Stimulated activated CD4-positive, alpha-beta T cell treated with anti-CD3 and anti-CD28 coated beads, TNF-alpha, amount 100 ng/mL, for 4 hours (primary cell): ENCODE results near the gene CTNNA1.
"Not testable (repeated sequence)": the region's sequence is repeated elsewhere in the genome, so short reads cannot be mapped to it uniquely, and the experiment has no call there.

Experiments
- DNase-seq, 3 experiments: peaks; one replicate each; pipeline ENCODE4 v3.0.0-alpha.2; 2020; ENCODE audit warnings: low read depth in 3 of 3

Gene CTNNA1, protein sequence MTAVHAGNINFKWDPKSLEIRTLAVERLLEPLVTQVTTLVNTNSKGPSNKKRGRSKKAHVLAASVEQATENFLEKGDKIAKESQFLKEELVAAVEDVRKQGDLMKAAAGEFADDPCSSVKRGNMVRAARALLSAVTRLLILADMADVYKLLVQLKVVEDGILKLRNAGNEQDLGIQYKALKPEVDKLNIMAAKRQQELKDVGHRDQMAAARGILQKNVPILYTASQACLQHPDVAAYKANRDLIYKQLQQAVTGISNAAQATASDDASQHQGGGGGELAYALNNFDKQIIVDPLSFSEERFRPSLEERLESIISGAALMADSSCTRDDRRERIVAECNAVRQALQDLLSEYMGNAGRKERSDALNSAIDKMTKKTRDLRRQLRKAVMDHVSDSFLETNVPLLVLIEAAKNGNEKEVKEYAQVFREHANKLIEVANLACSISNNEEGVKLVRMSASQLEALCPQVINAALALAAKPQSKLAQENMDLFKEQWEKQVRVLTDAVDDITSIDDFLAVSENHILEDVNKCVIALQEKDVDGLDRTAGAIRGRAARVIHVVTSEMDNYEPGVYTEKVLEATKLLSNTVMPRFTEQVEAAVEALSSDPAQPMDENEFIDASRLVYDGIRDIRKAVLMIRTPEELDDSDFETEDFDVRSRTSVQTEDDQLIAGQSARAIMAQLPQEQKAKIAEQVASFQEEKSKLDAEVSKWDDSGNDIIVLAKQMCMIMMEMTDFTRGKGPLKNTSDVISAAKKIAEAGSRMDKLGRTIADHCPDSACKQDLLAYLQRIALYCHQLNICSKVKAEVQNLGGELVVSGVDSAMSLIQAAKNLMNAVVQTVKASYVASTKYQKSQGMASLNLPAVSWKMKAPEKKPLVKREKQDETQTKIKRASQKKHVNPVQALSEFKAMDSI

DNA sequence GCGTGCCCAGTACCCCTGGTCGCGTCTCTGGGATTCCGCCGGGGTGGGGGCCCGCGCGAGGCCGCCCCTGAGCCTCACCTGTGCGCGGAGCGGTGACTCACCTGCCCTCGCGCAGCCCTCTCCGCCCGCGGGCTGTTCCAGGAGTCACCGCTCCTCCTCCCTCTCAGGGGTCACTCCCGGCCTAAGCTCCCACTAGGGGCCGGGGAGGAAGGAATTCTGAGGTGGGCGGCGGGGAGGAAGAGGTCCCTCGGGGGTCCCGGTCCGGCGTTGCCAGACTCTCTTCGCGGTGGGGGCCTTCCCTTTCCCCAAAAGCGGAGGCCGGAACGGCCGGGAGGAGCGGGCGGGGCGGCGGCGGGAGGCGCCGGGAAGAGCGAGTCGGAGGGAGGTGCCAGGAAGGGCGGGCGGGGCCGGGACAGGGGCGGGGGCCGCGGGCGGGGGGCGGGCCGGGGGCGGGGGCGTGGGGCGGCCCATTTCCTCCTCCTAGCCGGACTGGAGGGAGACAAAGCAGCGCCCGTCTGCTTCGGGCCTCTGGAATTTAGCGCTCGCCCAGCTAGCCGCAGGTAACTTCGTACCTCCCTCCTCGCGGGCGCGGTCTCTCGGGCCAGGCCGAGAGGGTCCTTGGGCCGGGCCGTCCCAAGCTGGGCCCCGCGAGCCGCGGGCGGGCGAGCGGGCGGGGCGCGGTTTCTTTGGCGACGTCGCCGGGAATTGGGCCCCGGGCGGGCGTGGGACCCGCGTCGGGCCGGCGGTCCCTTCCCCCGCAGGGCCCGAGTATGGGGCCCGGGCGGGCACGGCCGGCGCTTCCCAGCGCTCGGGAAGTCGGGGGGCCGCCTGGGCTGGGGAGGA, at the start of gene CTNNA1:
CTNNA1 (plus strand) TSS at position 475 of the 843 bp plus-strand sequence. CDS start 28,500 bp downstream, outside the sequence.
- DNase-seq = peak; percentile 35 to 44 (median 42)

DNA sequence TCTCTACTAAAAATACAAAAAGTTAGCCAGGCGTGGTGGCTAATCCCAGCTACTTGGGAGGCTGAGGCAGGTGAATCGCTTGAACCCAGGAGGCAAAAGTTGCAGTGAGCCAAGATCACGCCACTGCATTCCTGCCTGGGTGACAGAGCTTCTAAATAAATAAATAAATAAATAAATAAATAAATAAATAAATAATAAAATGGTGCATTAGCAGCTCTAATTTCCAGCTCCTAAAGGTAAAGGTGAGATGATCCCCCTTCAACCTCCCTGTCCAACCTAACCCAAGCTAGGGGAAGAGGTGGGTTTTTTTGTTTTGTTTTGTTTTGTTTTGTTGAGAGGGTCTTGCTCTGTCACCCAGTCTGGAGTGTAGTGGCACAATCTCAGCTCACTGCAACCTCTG, 49.4 kb upstream of the CTNNA1 start:
- DNase-seq = not testable (repeated sequence)

DNA sequence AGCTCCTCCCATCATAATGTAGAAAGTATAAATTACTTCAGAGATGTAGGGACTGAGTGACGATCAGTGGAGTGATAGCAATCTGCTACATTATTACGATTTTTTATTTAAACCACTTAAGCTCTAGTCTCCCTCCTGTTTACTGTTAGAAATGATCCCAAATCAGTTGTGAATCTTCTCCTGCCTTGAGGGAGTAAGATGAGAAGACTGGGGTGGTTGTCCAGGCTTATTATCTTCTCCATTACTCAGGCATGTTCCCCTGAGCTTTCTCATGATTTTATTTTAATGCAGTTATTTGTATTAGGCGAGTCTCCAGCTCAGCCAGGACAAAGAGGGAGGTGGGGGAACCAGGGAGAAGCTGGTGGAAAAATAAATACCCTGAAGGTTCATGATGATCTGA, 48.2 kb upstream of the CTNNA1 start:
- no peak for DNase-seq

DNA sequence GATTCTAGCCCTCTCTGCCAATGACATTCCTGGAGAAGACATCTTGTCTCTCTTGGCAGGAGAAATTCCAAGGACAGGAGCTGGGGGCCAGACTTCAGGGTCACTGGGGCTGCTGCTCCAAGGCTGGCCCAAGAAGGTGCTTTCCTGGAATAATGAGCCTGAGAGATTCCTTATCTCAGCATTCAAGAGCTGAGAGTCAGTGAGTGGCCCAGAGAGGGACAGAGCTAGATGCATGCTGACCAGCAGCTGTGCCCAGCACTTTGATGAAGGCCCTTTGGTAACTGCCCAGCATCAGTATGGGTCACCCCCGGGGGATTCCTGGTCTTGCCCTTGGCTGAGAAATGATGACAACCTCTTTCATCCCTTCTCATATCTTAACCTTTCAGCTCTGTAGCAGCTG, 47.7 kb upstream of the CTNNA1 start:
- DNase-seq = no peak

DNA sequence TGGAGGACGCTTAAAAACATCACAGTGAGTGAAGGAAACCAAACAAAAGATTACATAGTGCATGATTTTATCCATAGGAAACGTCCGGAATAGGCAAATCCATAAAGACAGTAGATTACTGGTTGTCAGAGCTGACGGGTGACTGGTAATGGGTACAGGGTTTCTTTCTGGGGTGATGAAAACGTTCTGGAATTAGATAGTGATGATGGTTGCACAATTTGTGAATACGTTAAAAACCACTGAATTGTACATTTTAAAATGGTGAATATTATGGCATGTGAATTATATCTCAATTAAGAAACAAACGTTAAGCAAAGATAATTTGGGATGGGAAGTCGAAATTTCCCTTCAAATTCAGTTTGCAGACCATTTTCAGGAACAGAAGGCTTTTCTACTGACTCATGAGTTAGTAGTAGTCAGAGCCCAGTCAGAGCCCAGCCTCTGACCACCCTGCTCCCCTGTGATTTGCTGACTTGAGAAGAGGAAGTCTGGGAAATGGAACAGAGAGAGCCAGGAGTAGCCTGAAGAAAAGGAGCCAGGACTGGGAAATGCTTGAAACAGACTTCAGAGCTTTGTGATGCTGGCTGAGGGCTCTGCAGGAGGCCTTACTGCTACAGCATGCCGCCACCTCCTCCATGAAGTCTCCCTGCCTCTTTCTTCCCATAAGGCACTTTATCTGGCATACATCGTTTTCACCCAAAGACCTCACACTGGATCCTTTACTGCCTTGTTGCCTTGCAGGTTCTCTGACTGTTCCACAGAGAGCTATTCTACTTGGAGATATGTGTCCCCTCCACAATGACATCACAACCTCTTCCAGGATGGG, 46.4 kb upstream of the CTNNA1 start:
- no peak for DNase-seq

DNA sequence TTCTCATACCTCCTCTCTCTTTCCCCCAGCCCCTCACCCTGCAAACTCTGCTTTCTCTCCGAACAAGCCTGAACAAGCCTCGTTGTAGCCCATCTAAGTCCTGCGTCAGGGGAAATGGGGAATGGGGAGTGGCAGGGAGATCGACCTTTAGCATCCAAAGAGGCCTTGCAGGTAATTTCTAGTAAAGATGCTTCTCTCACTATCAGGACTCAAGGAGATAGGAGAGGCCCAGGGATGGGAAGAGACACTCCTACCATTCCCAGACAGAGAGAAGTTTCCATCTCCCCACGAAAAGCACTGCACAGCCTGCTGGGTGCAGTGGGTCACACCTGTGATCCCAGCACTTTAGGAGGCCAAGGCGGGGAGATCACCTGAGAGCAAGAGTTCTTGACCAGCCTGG, 44.4 kb upstream of the CTNNA1 start:
- DNase-seq = no peak

DNA sequence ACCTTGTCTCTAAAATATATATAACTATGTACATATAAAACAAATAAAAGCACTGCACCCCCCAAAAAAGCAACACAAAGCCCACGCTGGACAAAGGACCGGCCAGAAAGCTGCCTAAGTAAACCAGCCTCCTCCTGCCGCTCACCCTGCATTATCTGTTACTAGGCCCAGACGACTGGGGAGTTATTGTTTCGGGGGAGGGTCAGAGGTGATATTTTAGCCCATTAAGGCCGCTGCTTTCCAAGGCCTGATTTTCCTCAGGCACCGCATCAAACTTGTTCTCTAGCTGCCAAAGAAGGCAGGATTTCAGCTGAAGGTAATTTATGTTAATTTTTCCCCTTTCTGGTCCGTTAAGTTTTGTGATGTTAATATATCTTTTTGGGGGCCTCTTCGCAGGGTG, 44.0 kb upstream of the CTNNA1 start:
- no peak for DNase-seq

DNA sequence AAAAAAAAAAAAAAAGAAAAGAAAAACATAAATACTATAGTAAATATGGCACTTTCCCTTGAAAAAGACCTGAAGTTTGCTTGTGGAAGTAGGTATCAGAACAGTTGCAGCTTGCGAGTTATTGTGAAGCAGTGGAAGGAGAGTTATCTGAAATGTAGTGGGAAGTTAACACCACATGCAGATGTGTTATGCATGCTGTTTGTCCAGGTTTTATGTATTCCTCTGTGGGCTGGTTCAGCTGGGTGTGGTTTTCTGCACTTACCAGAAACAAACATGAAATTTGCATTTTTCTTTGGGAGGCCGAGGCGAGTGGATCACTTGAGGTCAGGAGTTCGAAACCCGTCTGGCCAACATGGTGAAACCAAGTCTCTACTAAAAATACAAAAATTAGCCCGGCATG, 42.1 kb upstream of the CTNNA1 start:
- DNase-seq = no peak

DNA sequence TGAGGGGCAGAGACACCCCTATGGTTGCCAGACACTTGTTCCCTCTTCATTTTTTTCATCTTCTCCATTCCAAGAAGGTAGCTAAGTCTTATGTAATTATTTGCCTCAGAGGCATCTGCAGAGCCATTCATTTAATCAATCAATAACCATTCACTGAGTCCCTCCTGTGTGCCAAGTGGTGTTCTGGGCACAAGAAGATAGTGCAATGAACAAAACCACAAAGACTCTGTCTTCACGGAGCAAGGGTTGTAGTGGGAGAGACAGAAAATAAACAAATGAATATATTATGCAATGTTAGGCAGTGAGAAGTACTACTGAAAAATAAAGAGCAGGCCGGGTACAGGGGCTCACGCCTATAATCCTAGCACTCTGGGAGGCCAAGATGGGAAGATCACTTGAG, 41.4 kb upstream of the CTNNA1 start:
- no peak for DNase-seq

DNA sequence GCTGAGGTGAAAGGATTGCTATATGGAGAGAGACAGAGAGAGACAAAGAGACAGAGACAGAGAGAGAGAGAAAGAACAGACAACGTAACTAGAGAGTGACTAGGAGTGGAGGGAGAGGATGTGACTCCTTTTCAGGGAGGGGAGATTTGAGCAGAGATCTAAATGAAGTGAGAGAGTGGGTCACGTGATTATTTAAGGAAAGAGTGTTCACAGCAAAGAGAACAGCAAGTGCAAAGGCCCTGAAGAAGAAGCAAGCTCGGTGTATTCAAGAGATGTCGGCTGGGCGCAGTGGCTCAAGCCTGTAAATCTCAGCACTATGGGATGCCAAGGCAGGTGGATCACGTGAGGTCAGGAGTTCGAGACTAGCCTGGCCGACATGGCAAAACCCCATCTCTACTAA, 40.9 kb upstream of the CTNNA1 start:
- no peak for DNase-seq

DNA sequence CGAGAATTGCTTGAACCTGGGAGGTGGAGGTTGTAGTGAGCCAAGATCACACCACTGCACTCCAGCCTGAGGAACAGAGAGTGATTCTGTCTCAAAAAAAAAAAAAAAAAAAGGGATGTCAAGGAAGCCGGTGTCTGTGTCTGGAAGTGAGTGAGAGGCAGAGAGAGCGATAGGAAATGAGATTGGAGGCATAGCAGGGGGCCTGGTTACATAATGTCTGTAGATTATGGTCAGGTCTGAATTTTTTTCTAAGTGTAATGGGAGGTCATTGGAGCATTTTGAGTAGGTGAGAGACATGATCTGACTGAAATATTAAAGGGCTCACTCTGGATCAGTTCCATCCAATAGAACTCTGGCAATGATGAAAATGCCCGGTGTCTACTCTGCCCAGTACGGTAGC, 40.4 kb upstream of the CTNNA1 start:
- no peak for DNase-seq

DNA sequence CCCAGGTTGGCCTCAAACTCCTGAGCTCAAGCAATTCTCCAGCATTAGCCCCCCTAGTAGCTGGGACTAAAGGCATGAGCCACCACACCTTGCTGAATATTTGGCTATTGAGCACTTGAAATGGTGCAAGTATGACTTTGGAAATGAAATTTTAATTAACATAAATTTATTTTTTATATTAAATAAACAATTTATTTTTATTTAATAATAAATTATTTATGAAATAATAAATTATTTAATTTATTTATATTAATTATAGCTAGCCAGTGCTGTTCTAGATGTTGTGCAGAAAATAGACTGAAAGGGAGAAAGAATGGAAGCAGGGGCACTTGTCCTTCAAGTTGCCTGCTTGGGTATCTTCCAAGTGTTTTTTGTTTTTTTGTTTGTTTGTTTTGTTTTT, 40.0 kb upstream of the CTNNA1 start:
- DNase-seq = no peak

DNA sequence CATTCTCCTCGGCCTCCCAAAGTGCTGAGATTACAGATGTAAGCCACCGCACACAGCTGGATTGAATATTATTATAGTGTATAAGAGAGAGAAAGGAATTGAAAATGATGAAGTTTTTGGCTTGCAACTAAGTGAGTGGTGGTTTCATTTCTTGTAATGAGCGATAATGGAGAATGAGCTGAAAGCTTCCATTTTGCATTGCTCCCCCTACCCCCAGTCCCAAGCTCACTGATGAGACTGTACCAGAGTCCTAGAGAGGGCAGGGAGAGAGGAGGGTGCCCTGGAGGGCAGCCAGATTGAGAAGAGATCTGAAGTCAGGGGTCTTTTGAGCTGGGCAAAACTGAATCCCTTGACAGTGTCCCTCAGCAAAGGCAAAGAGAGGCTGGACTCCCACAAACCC, 38.5 kb upstream of the CTNNA1 start:
- DNase-seq = no peak

DNA sequence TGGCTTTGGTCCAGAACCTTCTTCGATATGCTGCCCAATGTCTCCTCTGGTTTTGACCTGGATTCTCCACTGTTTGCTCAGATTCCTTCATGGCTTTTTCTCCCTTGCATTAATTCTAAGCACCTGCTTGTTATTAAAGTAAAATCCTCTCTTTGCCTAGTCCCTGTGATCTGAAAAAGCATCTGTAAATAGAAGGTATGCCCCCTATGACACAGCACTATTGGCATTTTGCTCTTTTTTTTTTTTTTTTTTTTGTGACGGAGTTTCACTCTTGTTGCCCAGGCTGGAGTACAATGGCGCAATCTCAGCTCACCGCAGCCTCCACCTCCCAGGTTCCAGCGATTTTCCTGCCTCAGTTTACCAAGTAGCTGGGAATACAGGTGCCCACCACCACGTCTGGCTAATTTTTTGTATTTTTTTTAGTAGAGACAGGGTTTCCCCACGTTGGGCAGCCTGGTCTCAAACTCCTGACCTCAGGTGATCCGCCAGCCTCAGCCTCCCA, 37.2 kb upstream of the CTNNA1 start:
- not testable (repeated sequence) for DNase-seq

DNA sequence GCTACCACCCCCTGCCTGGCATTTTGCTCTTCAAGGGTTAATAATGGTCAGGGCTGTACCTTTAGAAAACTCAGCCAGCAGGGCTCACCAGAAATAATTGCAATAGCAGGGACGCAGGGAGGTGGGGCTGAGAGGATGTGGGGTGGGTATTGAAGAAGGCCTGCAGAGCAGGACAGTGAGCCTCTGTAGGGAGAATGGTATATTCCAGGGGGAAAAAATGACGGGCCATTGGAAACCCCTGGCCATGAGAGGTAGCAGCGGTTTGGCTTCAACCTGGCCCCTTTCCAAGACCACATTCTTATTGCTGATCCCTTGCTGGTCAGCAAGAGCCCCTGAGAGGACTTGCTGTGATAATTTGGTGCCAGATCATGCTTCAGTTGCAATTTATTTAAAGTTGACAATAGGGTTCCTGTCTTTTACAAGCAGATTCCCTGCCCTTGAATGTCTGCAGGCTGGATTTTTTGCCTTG, 36.7 kb upstream of the CTNNA1 start:
- DNase-seq = no peak

DNA sequence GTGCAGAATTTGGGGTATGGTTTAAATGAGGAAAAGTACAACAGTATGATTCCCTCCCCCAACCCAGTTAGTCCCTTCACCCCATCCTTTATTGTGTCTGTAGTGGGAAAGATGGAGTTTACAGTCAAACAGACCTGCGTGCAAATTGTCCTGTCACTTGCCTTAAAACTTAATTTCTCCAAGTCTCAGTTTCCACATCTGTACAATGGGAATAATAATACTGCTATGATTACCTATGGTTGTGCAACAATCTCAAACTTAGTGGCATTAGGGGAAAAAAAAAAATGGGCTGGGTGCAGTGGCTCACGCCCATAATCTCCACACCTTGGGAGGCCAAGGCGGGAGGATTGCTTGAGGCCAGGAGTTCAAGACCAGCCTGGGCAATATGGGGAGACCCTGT, 35.8 kb upstream of the CTNNA1 start:
- DNase-seq = no peak

DNA sequence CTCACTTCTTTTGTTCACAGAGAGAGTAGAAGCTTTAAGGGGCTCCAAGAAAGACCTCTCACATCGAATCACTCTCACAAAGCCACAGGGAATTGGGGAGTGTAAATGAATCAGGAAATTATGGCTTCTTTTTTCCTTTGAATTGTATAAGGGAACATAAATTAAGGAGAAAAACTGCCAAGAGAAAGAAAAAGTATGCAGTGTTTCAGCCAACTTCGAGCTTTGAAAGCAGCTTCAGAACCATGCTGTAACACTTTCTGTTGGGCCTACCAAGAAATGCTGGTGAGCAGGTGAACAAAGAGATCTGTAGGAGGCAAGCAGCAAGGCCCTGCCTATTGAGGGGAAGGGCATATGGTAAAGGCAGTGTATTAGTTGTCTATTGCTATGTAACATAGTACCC, 33.4 kb upstream of the CTNNA1 start:
- DNase-seq = no peak

DNA sequence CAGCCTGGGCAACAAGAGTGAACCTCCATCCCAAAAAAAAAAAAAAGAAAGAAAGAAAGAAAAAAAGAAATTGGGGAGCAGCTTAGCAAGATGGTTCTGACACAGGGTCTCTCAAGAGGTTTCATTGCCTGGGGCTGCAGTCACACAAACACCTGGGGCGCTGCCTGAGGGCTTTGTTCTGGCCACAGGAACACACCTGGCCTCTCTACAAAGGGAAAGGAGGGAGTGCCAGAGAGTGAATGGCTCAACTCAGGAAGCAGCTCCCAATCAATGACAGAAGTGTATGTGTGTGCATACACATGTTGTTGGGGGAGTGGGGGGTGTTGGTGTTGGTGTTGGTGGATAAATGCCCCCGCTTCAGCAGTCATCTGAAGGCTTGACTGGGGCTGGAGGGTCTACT, 32.4 kb upstream of the CTNNA1 start:
- no peak for DNase-seq

DNA sequence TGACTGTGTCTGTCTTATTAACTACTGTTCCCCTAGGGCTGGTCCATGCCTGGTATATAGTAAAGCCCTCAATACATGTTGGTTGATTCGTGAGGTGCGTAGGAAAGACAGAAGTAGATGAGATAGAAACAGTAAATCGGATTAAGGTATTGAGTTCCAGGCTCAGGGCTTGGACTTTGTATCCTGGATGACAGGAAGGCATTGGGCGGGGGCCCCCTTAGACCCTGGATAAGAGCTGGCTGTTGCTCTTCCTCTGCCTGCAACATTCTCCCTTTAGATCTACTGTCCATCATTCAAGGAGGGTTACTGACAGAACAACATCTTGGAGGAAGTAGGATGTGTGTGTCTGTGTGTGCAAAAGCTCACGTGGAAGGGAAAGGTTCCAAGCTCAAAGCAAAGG, 31.2 kb upstream of the CTNNA1 start:
- no peak for DNase-seq

DNA sequence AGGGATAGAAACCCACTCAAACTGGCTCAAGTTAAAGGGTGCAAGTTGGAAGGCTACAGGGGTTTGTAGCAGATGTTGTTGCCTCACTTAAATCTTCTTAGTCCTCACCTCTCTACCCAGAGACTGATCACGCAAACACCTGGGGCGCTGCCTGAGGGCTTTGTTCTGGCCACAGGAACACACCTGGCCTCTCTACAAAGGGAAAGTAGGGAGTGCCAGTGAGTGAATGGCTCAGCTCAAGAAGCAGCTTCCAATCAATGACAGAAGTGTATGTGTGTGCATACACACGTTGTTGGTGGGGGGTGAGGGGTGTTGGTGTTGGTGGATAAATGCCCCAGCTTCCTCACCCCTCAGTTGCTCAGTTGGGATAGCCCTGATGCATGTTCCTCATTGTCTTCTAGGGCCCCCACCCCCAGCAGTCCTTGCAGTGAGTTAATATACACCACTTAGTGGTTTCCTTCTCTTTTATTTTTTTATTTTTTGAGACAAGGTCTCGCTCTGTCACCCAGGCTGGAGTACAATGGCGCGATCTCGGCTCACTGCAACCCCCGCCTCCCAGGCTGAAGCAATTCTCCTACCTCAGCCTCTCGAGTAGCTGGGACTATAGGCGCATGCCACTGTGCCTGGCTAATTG, 30.6 kb upstream of the CTNNA1 start:
- no peak for DNase-seq
